ENCODE data around the gene VPS33A. TPM values are rescaled to one million over a fixed set of nuclear protein-coding genes. Genes with fewer than 3 reads are reported as not detected.
A peak's percentile ranks its signal among the peaks of the same experiment; 100 is the strongest.

The VPS33A gene
- total and polyA plus RNA-seq, 2 of the 13 experiments (the other 11 are each of a cell fraction or from before 2014, with no cell fraction given): 11.0 to 43.6 TPM

GRCh38 chr12:122226366-122227125, 39.7 kb downstream of the VPS33A start (continued):
- TF ChIP-seq TFAP4 (IDR thresholded peaks at IDR 0.05; ENCODE audit: borderline replicate concordance, low read depth) (no peak), ATF4 (CRISPR knock-in tag; IDR thresholded peaks at IDR 0.05) (0 out of 4 replicates have a peak, but pooled peaks of 1 of the 2 experiments have one; percentile 33), HNF4A (CRISPR knock-in tag; IDR thresholded peaks at IDR 0.05) (no peak), ZNF563 (CRISPR knock-in tag; IDR thresholded peaks at IDR 0.05) (peak; percentile 96; the same call in 1 of the 2 replicates), NRL (CRISPR knock-in tag; IDR thresholded peaks at IDR 0.05; ENCODE audit: borderline replicate concordance) (peak; percentile 63; the same call in 1 of the 2 replicates), SYNCRIP (IDR thresholded peaks at IDR 0.05; ENCODE audit: insufficient read depth, low read depth, low read length) (no peak), ZNF232 (CRISPR knock-in tag; IDR thresholded peaks at IDR 0.05; ENCODE audit: borderline replicate concordance) (peak; percentile 96), ZBTB4 (CRISPR knock-in tag; IDR thresholded peaks at IDR 0.05; ENCODE audit: borderline replicate concordance) (no peak; the same call in 1 of the 2 replicates), TBX2 (CRISPR knock-in tag; IDR thresholded peaks at IDR 0.05; ENCODE audit: borderline replicate concordance) (peak; percentile 24; the same call in 1 of the 2 replicates), KLF9 (CRISPR knock-in tag; IDR thresholded peaks at IDR 0.05; ENCODE audit: low read depth) (no peak), KLF15 (CRISPR knock-in tag; IDR thresholded peaks at IDR 0.05; ENCODE audit: borderline replicate concordance) (no peak; the same call in 1 of the 2 replicates), ONECUT2 (CRISPR knock-in tag; IDR thresholded peaks at IDR 0.05) (peak; percentile 68; the same call in 1 of the 2 replicates), ZNF562 (CRISPR knock-in tag; IDR thresholded peaks at IDR 0.05; ENCODE audit: borderline replicate concordance) (peak; percentile 71; the same call in 1 of the 2 replicates), MEIS2 (CRISPR knock-in tag; IDR thresholded peaks at IDR 0.05) (peak; percentile 93), ZXDC (CRISPR knock-in tag; IDR thresholded peaks at IDR 0.05) (peak; percentile 69; the same call in 1 of the 2 replicates), SIN3A (IDR thresholded peaks at IDR 0.05; ENCODE audit: borderline replicate concordance, low read depth, low read length) (peak; percentile 76; the same call in 1 of the 2 replicates), ZNF672 (CRISPR knock-in tag; IDR thresholded peaks at IDR 0.05) (no peak), ATRX (CRISPR knock-in tag; IDR thresholded peaks at IDR 0.05; ENCODE audit: borderline replicate concordance) (no peak), ZSCAN9 (CRISPR knock-in tag; IDR thresholded peaks at IDR 0.05; ENCODE audit: borderline replicate concordance) (peak; percentile 24; the same call in 1 of the 2 replicates), CENPT (CRISPR knock-in tag; IDR thresholded peaks at IDR 0.05; ENCODE audit: low read depth) (peak; percentile 99), TOPORS (CRISPR knock-in tag; IDR thresholded peaks at IDR 0.05) (no peak)

All from HepG2 (cell line).